Astrocyte of the hippocampus (primary cell): ENCODE data around the gene KRT17.
"Not testable (repeated sequence)": the region's sequence is repeated elsewhere in the genome, so short reads cannot be mapped to it uniquely, and the experiment has no call there.

ENCODE experiments used
- DNase-seq: peaks from one replicate; pipeline ENCODE4 v3.0.0; 2011; ENCODE audit warnings: low read depth, low spot score

The KRT17 gene

GRCh38 chr17:41653892-41654677 lies 29.7 kb upstream of the KRT17 start:
- no peak for DNase-seq

DNA sequence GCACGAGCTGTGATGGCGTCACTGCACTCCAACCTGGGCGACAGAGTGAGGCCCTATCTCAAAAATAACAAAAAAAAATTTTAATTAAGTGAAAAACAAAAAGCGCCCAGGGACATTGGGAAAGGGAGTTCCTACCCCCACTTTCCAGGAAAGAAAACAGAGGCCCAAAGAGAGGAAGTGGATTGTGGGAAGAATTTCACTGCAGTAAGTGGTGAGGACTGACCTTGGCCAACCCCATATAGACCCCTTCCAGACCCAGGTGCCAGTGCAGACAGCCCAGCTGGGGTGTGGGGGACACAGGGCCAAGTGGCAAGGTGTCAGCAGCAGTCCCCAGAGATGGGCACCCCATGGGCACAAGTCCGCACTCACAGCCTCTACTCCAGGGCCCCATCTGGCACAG lies 29.0 kb upstream of the KRT17 start:
- no peak for DNase-seq

- no peak for DNase-seq
Measured at GRCh38 chr17:41652461-41652970, 28.1 kb upstream of the KRT17 start.

DNA sequence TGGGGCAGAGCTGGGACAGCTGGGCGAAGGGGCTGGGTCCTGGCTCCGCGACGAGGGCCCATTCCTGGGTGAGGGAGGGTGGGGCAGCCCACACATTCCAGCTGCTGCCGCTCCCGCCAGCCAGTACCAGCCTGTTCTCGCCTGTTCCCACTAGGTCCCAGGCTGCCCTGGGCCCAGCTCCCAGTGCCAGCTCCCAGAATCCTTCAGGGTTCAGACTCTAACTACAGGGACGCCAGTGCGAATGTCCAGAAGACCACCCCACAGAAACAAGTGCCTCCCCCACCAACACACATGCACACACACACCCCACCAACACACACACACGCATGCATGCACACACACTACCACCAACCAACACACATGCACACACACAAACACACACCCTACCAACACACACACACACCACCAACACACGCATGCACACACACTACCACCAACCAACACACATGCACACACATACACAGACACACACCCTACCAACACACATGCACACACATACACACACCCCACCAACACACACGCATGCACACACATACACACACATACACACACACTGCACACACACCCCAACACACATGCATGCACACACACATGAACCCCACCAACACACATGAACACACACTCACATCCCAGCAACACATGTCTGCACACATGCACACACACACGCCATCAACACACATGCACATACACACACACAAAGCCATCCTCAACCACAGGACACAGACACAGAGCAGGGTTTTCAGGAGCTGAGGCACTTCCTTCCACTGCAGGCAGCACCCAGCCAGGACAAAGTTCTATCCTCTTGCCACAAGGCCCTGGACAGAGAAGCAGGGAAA lies 27.5 kb upstream of the KRT17 start:
- peak; percentile 43 for DNase-seq

DNA sequence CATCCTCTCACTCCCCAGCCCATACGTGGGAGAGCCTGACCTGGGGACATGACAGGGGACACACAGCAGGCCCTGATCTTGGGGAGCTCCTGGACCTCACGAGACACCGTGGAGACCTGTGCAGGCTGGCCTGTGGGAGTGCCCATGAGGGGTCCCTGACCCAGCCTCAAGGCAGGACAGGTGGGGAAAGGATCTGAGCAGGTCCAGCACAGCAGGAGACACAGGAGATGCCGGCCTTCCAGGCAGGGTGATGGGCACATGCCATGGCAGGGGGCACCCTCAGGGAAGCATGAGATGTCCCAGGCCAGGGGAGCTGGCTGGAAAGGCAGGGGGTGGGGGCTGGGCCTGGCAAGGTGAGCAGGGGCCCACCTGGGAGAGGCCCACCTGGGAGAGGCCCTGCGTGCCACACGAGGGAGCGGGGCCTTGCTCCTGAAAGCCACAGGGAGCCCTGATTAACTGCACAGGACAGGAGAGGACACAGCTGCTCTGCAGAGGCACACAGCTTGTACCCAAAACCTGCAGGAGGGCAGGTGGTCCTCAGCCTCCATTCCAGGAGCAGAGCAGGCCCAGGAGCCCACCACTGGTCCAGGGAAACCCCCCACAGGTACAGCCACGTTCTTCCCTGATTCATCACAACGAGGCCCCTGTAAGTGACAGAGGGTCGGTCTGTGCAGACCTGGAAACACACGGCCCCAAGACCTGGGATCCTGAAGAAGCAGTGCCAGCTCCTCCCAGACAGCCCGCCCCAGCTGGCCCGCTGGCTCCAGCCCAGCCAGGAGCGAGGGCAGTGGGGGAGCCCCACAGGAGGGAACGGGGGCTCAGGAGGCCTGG lies 26.6 kb upstream of the KRT17 start:
- DNase-seq: no peak

DNA sequence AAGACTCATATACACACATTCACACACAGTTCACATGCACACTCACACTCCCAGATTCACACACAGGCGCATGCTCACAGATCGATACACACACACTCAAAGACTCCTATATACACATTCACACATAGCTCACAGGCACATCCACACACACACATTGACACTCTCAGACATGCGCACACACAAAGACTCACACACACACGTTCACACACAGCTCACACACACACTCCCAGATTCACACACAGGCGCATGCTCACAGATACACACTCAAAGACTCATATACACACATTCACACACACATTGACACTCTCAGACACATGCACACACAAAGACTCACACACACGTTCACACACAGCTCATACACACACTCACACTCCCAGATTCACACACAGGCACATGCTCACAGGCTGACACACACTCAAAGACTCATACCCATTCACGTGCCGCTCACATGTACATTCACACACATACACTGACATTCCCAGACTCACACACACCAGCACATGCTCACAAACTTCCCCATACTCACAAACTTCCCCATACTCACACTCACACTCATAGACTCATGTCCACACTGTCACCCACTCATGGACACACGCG lies 25.6 kb upstream of the KRT17 start:
- no peak for DNase-seq

DNA sequence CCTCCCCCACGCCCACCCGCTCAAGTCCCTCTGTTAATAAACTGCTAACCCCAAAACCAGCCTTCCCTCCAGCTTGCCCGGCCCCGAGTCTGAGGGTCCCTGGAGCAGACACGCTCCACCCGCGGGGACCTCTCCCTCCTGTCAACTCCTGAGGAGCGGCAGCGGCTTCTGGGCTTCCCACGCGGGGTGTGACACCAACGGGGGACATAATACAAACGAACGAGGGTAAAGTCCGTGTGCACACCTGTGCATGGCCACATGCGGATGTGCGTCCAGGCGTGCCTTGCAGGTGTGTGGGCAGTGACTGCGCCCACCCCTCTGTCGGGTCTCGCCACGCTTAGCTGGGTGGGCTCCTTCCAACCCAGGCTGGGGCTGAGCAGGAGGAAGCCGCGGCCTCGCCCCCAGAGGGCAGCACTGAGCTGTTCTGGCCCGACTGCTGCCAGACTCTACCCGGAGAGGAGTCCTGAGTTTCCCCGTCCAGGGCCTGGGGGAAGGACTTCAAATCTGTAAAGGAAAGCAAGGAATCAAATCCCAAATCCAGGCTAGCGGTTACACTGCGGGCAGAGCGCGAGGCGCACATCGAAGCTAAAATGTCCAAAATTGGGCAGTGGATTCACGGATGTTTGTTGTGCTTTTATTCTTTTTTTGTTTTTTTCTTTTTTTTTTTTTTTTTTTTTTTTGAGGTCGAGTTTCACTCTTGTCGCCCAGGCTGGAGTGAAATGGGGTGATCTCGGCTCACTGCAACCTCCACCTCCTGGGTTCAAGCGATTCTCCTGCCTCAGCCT lies 24.2 kb upstream of the KRT17 start:
- DNase-seq: peak; percentile 92

- DNase-seq: peak; percentile 90
Measured at GRCh38 chr17:41647940-41648410, 23.6 kb upstream of the KRT17 start.

GRCh38 chr17:41647038-41647813 lies 22.9 kb upstream of the KRT17 start:
- no peak for DNase-seq

DNA sequence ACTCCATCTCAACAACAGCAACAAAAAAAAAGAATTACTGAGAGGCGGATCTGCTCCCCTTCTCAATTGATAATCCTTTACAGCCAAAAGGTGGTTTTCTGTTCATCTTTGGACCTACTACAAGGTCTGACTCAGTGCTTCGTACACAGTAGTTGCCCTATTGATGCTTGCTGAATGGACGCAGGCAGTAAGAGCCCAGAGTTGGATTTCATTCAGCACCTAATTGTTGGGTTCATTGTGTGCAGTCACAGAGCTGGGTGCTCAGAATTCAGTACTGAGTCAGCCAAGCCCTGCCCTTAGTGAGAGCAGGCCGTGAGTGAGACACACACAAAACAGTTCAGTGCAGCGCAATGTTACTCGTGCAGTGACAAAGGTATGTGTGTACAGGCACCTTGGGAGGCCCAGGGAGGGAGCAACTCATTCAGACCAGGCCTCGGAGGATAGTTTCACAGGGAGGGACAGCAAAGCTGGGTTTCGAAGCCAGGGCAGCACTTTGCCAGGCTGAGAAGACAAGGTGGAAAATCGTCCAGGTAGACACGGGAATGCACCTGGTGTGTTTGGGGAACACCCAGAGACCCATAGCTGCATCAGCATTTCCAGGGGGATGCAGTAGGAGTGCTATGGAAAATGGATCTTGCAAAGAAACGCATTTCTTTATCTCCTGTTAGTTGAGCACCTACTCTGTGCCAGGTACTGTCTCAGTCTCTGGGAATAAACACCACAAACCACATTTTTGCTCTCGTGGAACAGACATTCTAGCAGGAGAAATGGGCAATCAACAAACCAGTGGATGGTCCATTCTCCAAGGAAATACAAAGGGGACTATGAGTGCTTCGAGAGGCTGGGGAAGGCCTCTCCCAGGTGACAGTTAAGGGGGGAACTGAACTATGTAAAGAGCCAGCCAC lies 18.1 kb upstream of the KRT17 start:
- DNase-seq: peak; percentile 42

DNA sequence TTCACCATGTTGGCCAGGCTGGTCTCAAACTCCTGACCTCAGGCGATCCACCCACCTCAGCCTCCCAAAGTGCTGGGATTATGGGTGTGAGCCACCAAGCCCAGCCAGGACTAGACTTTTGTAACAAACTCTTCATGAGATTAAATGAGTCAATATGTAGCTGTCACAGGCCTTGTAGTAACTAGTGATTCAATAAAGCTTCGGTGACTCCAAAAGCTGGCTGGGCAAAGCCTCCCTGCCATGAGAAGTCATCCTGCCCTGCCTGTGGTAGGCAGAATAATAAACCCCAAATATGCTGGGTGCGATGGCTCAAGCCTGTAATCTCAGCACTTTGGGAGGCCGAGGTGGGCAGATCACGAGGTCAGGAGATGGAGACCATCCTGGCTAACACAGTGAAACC lies 16.2 kb upstream of the KRT17 start:
- DNase-seq: not testable (repeated sequence)

GRCh38 chr17:41639492-41640473 lies 15.4 kb upstream of the KRT17 start:
- DNase-seq: peak; percentile 29

GRCh38 chr17:41638941-41639340 lies 14.6 kb upstream of the KRT17 start:
- DNase-seq: no peak

DNA sequence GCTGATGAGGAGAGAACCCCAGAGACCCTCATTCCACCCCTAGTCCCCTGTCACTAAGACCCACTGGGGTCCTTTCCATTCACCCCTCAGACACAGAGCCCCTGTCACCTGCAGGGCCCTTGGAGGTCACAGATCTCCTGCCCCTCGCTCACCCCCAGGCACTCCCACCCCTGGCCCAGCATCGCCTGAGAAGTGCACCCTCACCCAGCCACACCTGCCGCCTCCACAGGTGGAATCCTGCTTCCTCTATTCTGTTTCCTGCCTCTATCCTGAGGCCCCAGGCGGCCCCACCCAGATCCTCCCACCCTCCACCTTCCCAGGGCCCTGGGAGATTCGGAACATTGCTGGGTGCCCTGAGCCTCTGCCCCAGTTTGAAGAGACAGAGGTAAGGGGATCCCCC lies 13.8 kb upstream of the KRT17 start:
- DNase-seq: no peak

- DNase-seq: no peak
Measured at GRCh38 chr17:41636652-41637051, 12.3 kb upstream of the KRT17 start.

DNA sequence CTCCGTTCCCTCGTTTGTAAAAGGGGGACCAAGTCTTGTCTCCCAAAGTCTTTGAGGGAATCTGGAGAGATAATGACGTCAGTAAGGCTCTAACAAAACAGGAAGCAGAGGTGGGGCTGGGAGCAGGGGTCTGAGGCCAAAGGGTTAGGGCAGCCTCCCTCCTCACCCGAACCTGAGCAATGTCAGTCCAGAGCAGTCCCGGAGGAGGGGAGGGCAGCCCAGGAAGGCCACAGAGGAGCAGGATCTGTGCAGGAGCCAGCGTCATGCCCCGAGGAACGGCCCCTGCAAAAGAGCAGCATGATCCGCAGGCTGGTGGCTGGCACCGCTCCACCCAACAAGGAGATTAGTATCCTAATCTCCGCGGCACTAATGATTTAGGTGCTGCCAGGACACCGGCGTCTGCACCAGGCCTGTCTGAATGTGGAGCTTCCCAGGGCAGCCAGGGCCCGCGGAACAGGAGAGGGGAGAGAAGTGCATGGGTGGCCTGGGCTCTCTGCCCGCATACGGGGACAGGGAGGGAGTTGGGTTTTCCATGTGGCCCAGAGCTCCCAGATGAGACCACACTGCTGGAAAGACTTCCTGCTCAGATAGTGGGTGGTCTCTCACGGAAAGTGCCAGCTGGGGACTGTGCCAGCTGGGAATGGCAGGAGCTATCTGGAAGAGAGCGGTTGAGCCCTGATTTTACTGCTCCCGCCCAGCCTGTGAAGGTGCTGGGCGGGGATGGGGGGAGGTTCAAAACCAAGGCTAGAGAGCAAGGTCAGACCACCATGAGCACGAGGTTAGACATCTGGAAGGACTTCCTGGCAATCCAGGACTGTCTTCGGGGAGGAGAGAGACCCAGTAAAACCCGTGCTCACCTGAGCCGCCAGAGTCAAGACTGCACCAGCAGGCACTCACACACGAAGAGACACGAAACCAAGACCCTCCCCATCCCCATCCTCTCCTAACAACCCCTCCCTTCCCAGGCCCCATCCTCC lies 11.0 kb upstream of the KRT17 start:
- DNase-seq: peak; percentile 59
